Pulmonary artery endothelial cell (primary cell): ENCODE measurements around the gene CFAP61. TPM values are rescaled to one million over a fixed set of nuclear protein-coding genes. Genes with fewer than 3 reads are reported as not detected.

Experiments
- DNase-seq: peaks from one replicate; pipeline ENCODE4 v3.0.0-alpha.2; 2011; ENCODE audit warnings: low read depth, low spot score
- total RNA-seq: library from RNA; depleted of rRNA; stranded (reverse); fragments of >200 nt; gene quantifications from 2 replicates; pipeline ENCODE4 v1.2.3, GENCODE V29; 2014

The CFAP61 gene
- total RNA-seq, 1 donor from 2014 or later, result not detected

GRCh38 chr20:20393207-20394120 is 341.1 kb downstream of the CFAP61 start:
- DNase-seq, result no peak

- no peak for DNase-seq
Observed at GRCh38 chr20:20395087-20395486, 342.8 kb downstream of the CFAP61 start.

GRCh38 chr20:20395903-20396568 is 343.7 kb downstream of the CFAP61 start:
- DNase-seq, result no peak

GRCh38 chr20:20396794-20397193 is 344.5 kb downstream of the CFAP61 start:
- DNase-seq, result no peak

GRCh38 chr20:20398123-20398522 is 345.8 kb downstream of the CFAP61 start:
- DNase-seq, result no peak

- no peak for DNase-seq
Observed at GRCh38 chr20:20399531-20400500, 347.5 kb downstream of the CFAP61 start.

GRCh38 chr20:20401991-20402390 is 349.7 kb downstream of the CFAP61 start:
- no peak for DNase-seq

- DNase-seq, result no peak
Observed at GRCh38 chr20:20404633-20405032, 352.3 kb downstream of the CFAP61 start.

- DNase-seq, result no peak
Observed at GRCh38 chr20:20405623-20406022, 353.3 kb downstream of the CFAP61 start.

- no peak for DNase-seq
Observed at GRCh38 chr20:20406306-20406705, 354.0 kb downstream of the CFAP61 start.

GRCh38 chr20:20407891-20408805 is 355.8 kb downstream of the CFAP61 start:
- no peak for DNase-seq

- DNase-seq, result no peak
Observed at GRCh38 chr20:20409331-20409730, 357.0 kb downstream of the CFAP61 start.

Other genes starting within 250 kb of the CFAP61 start
- gene NAA20, start 35.2 kb upstream of the CFAP61 start, total RNA-seq, result 56.7 and 75.2 TPM in 2 replicates
- gene CRNKL1, start 66 bp upstream of the CFAP61 start, total RNA-seq, result 22.7 and 34.1 TPM in 2 replicates